Measurements from ENCODE around the gene BACH2.
"Not testable (repeated sequence)": the region's sequence is repeated elsewhere in the genome, so short reads cannot be mapped to it uniquely, and the experiment has no call there.

BACH2 gene

GRCh38 chr6:90151576-90152422, 144.8 kb downstream of the BACH2 start:
- DNase-seq, result no peak

- DNase-seq, result no peak
Observed at GRCh38 chr6:90149280-90149679, 147.4 kb downstream of the BACH2 start.

GRCh38 chr6:90148867-90149266, 147.8 kb downstream of the BACH2 start:
- DNase-seq, result no peak

- no peak for DNase-seq
Observed at GRCh38 chr6:90146921-90147649, 149.6 kb downstream of the BACH2 start.

GRCh38 chr6:90146024-90146423, 150.6 kb downstream of the BACH2 start:
- no peak for DNase-seq

GRCh38 chr6:90144928-90145555, 151.6 kb downstream of the BACH2 start:
- no peak for DNase-seq

GRCh38 chr6:90144396-90144795, 152.2 kb downstream of the BACH2 start:
- DNase-seq, result no peak

- no peak for DNase-seq
Observed at GRCh38 chr6:90140683-90141082, 156.0 kb downstream of the BACH2 start.

GRCh38 chr6:90139272-90139817, 157.3 kb downstream of the BACH2 start:
- DNase-seq, result no peak

GRCh38 chr6:90136837-90137568, 159.6 kb downstream of the BACH2 start:
- DNase-seq, result no peak

GRCh38 chr6:90136176-90136575, 160.5 kb downstream of the BACH2 start:
- DNase-seq, result no peak

GRCh38 chr6:90135667-90136066, 161.0 kb downstream of the BACH2 start:
- no peak for DNase-seq

GRCh38 chr6:90133664-90134063, 163.0 kb downstream of the BACH2 start:
- not testable (repeated sequence) for DNase-seq

GRCh38 chr6:90131614-90132423, 164.8 kb downstream of the BACH2 start:
- no peak for DNase-seq

- no peak for DNase-seq
Observed at GRCh38 chr6:90131125-90131524, 165.5 kb downstream of the BACH2 start.

GRCh38 chr6:90128687-90129086, 168.0 kb downstream of the BACH2 start:
- not testable (repeated sequence) for DNase-seq

- no peak for DNase-seq
Observed at GRCh38 chr6:90127595-90127994, 169.0 kb downstream of the BACH2 start.

GRCh38 chr6:90126839-90127238, 169.8 kb downstream of the BACH2 start:
- DNase-seq, result no peak

- no peak for DNase-seq
Observed at GRCh38 chr6:90126181-90126580, 170.5 kb downstream of the BACH2 start.

GRCh38 chr6:90124874-90125510, 171.7 kb downstream of the BACH2 start:
- no peak for DNase-seq

- no peak for DNase-seq
Observed at GRCh38 chr6:90123831-90124230, 172.8 kb downstream of the BACH2 start.
